LNCaP clone FGC (cell line): ENCODE measurements around the gene DPH6.

Source experiments
- DNase-seq: peaks from one replicate; pipeline ENCODE4 v3.0.0-alpha.2; 2011; ENCODE audit warnings: low read depth
- H3K4me3 ChIP-seq: 2 replicates; pipeline ENCODE4 v1.5.1; 2011; ENCODE audit warnings: mild to moderate bottlenecking, low read depth, low read length, control low read depth
- TF ChIP-seq, protein P1 (sequence below): IDR thresholded peaks from 2 replicates; pipeline ENCODE4 v1.5.1; 2012; ENCODE audit warnings: mild to moderate bottlenecking; ENCODE audit not compliant: control insufficient read depth, insufficient read depth; ENCODE audit errors: extremely low read depth

DPH6 gene

DNA sequence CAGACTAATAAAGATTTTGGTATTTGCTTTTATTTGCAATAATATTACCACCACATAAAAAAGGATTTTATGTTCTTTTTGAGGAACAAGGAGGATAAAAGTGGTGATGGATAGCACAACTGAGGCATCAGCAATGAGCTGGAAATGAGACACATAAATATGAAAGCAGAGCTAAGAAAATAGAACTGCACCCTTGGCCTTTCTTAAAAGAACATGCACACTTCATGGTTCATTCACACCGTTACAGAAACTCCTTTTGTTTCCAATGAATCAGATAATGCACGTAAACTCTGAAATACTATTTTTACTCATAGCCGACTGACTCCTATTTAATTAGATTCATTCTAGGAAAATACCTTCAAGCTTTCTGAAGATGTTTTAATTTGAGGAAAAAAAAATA lies 19.9 kb upstream of the DPH6 start:
- TF ChIP-seq, protein P1, sequence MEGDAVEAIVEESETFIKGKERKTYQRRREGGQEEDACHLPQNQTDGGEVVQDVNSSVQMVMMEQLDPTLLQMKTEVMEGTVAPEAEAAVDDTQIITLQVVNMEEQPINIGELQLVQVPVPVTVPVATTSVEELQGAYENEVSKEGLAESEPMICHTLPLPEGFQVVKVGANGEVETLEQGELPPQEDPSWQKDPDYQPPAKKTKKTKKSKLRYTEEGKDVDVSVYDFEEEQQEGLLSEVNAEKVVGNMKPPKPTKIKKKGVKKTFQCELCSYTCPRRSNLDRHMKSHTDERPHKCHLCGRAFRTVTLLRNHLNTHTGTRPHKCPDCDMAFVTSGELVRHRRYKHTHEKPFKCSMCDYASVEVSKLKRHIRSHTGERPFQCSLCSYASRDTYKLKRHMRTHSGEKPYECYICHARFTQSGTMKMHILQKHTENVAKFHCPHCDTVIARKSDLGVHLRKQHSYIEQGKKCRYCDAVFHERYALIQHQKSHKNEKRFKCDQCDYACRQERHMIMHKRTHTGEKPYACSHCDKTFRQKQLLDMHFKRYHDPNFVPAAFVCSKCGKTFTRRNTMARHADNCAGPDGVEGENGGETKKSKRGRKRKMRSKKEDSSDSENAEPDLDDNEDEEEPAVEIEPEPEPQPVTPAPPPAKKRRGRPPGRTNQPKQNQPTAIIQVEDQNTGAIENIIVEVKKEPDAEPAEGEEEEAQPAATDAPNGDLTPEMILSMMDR, result no peak

DNA sequence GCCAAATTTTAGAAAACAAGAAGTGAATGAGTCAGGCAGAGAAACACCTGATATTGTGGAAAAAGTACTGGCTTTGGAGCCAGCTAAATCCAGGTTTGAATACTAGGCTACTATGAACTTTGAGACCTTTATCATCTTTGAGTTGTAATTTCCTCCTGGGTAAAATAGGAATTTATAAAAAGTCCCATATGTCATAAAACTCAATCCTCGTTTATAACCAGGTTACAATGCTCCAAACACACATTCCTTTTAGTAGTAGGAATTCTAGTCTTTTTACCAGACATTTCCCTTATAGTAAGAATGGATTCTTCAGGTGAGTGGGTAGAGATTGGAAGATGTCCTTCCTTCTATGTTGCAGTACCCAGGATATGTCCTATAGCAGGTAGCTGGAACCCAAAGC lies 16.7 kb upstream of the DPH6 start:
- H3K4me3 ChIP-seq, result no peak overlapping the region
- no peak for DNase-seq
- TF ChIP-seq, protein P1, result no peak

More for the DNA sequence above, 19.9 kb upstream of the DPH6 start:
- DNase-seq, result no peak
- no peak overlapping the region for H3K4me3 ChIP-seq

DNA sequence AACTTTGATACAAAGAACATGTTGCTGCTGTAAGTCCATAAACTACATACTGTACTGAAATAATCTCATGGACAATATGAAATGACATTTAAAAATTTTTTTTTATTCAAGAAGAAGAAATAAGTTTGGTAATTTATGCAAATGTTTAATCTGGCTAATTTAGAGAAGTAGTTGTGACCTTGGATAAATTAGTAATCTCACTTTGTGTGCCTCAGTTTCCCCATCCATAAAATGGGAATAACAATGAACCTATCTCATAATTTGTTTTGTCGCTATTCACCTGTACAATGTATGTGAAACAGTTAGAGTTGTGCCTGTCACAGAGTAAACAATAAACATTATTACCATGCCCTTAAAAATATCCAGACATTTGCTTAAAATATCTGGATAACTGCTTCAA lies 15.3 kb upstream of the DPH6 start:
- TF ChIP-seq, protein P1, result no peak
- no peak for DNase-seq
- no peak overlapping the region for H3K4me3 ChIP-seq

DNA sequence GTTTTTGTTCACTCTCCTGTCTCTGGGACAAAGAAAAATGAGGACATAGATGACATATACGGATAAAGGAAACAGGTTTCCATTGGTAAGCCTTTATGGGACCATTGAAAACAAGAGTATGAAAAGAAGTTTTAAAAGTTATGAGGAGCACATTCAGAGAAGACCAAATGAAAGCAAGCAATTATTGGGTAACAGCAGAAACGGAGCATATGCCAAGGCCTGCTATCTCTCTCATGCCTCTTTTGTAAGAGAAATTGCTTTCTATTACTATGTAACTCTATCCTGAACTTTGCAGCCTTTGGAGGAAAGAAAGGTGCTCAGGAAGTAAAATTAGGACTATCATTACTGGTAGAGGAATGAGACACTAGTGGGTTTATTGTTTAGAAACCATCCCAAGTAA lies 14.9 kb upstream of the DPH6 start:
- no peak overlapping the region for H3K4me3 ChIP-seq
- no peak for DNase-seq
- TF ChIP-seq, protein P1, result no peak

DNA sequence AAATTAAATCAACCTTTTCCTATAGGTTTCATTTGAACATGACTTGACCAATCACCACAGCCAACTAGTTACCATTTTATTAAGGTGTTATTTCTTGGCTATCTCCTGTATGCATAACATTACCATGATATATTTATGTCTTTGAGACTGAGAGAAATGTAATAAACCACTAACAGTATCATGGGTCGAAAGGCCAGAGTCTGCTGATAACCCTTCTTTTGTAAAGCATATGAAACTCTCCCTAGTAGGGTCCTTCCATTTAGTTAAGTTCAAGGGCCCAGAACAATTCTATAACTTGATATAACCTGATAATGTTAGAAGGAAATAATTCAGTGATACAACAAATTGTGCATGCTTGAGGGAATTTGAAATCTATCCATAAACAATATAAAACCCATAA lies 14.3 kb upstream of the DPH6 start:
- no peak for DNase-seq

DNA sequence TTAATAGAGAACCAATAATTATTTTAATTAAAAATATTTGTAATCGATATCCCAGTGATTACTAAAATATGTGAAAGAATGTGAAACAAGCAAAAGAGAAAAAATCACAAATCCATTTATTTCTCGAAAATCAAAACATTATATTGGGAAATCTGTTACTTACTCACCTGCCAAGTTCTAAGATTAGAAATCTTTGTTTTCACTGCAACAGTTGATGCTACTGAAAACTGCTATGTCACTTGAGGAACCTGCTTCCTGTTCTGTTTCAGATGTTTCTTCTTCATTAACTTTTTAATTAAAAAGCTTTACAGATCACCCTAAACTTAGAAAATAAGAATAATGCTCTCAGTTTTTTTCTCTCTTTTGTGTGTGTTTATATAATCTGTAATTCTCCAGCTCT lies 13.7 kb upstream of the DPH6 start:
- no peak overlapping the region for H3K4me3 ChIP-seq
- TF ChIP-seq, protein P1, result no peak
- no peak for DNase-seq

More for the DNA sequence above, 14.3 kb upstream of the DPH6 start:
- H3K4me3 ChIP-seq, result no peak overlapping the region
- TF ChIP-seq, protein P1, result no peak

DNA sequence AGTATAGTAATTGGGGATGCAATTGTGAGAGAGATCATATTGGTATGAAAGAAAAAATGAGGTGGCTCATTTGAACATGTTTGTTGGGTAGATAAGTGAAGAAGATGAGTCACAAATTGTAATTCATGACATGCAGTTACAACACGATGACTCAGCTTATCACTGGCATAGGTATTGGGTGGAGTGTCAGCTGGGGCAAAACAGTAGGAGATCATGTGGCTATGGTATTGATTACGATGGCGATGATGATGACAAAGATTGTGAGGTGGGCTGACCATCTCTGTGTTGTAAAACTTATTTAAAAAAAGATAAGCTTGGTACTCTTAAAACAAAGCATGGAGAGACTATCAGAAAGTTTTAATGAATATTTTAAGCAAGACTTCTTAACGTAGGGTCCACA lies 11.6 kb upstream of the DPH6 start:
- H3K4me3 ChIP-seq, result no peak overlapping the region
- TF ChIP-seq, protein P1, result no peak
- DNase-seq, result no peak
